K562 (cell line): ENCODE measurements around the gene NAXD. TPM values are rescaled to one million over a fixed set of nuclear protein-coding genes. Genes with fewer than 3 reads are reported as not detected.
A peak's percentile ranks its signal among the peaks of the same experiment; 100 is the strongest.

Experiments used
- ATAC-seq: fragments of 200-7000 bp; cut with Tn5 transposase; 3 replicates; pipeline ENCODE4 v1.9.1; 2020; ENCODE audit warnings: moderate library complexity
- BruUV-seq: library from RNA; stranded (reverse); fragments of 400-500 nt; replicated peaks from 2 replicates; lab custom pipeline; 2021; lab: Mats Ljungman, UMichigan
- CTCF ChIA-PET: fragments of 300-600 bp; formaldehyde crosslinking; extraction: SDS; loops from one replicate; lab custom pipeline; 2021; ENCODE audit warnings: low intra/inter-chr PET ratio; lab: Yijun Ruan, JAX
- POLR2A ChIA-PET: fragments of 300-600, 350-650 bp; sonication (Branson Sonifier 250); formaldehyde crosslinking; extraction: SDS; loops from one replicate; lab custom pipeline; 2021; ENCODE audit warnings: antibody characterized with exemption, inconsistent platforms; lab: Yijun Ruan, JAX
- DNase-seq, 4 experiments: peaks; one replicate each; pipeline versions ENCODE4 v3.0.0 to v3.0.0-alpha.2; 2011 to 2018; ENCODE audit warnings: low spot score in 3 of 4, mixed read lengths in 3 of 4; ENCODE audit errors: extremely low read depth in 1 of 4
- FAIRE-seq: peaks from 2 replicates; lab custom pipeline; 2011; peaks lifted over from hg19 to GRCh38; lab: Jason Lieb, UNC
- H2AFZ ChIP-seq: 2 replicates; pipeline ENCODE4 v1.6.0; 2011; ENCODE audit warnings: low read depth, low read length, control low read depth, inconsistent platforms
- H3K27ac ChIP-seq: fragments of 200-600 bp; 3 replicates; pipeline ENCODE4 v1.8.0; 2011; ENCODE audit warnings: low read depth, mild to moderate bottlenecking, control low read depth, inconsistent platforms, low read length, moderate library complexity, mixed read lengths; ENCODE audit errors: extremely low read depth
- H3K27me3 ChIP-seq, 2 experiments: fragments of 300-600 bp in 1 of 2; 2 replicates in 1 of 2; 3 replicates in 1 of 2; pipeline versions ENCODE4 v1.6.0 to v1.8.0; 2011; ENCODE audit warnings: inconsistent platforms in 2 of 2, low read length in 2 of 2, mild to moderate bottlenecking in 1 of 2, mixed read lengths in 1 of 2, moderate library complexity in 1 of 2; ENCODE audit not compliant: control insufficient read depth in 2 of 2, insufficient read depth in 2 of 2
- H3K36me3 ChIP-seq: fragments of 300-600 bp; 3 replicates; pipeline ENCODE4 v1.8.0; 2011; ENCODE audit warnings: mild to moderate bottlenecking, low read length, inconsistent platforms; ENCODE audit not compliant: control insufficient read depth, insufficient read depth
- H3K4me1 ChIP-seq, 2 experiments: fragments of 200-600 bp in 1 of 2; replicated peaks in 1 of 2; 2 replicates in 1 of 2; 3 replicates in 1 of 2; pipeline versions ENCODE4 v1.5.1 to v1.8.0; 2011; ENCODE audit warnings: inconsistent platforms in 2 of 2, low read length in 2 of 2, mild to moderate bottlenecking in 1 of 2, mixed read lengths in 1 of 2, moderate library complexity in 1 of 2; ENCODE audit not compliant: control insufficient read depth in 2 of 2, insufficient read depth in 2 of 2
- H3K4me2 ChIP-seq: 2 replicates; pipeline ENCODE4 v1.6.1; 2011; ENCODE audit warnings: low read length, control low read depth, inconsistent platforms, mixed read lengths; ENCODE audit not compliant: insufficient read depth
- H3K4me3 ChIP-seq: fragments of 200-600 bp; sonication (generic), shearing (Covaris generic); 2 replicates; pipeline ENCODE4 v1.5.1; 2016; ENCODE audit warnings: control low read depth, inconsistent platforms
- H3K79me2 ChIP-seq: fragments of 200-600 bp; 3 replicates; pipeline ENCODE4 v1.8.0; 2011; ENCODE audit warnings: low read length, inconsistent platforms; ENCODE audit not compliant: control insufficient read depth, insufficient read depth
- H3K9ac ChIP-seq, 2 experiments: 2 replicates each; pipeline versions ENCODE4 v1.6.0 to v1.6.1; 2011; ENCODE audit warnings: low read depth in 2 of 2, low read length in 2 of 2, control low read depth in 1 of 2, inconsistent platforms in 1 of 2, mild to moderate bottlenecking in 1 of 2, mixed read lengths in 1 of 2; ENCODE audit not compliant: insufficient read depth in 1 of 2
- H3K9me1 ChIP-seq: one replicate; pipeline ENCODE4 v1.6.0; 2011; ENCODE audit warnings: inconsistent platforms, mild to moderate bottlenecking, low read length, moderate library complexity; ENCODE audit not compliant: control insufficient read depth, insufficient read depth
- H3K9me3 ChIP-seq: replicated peaks from 2 replicates; pipeline ENCODE4 v1.5.1; 2011; ENCODE audit warnings: low read depth, low read length, inconsistent platforms; ENCODE audit not compliant: control insufficient read depth, insufficient read depth
- H4K20me1 ChIP-seq: replicated peaks from 2 replicates; pipeline ENCODE4 v1.6.1; 2011; ENCODE audit warnings: low read length, inconsistent platforms, mixed read lengths; ENCODE audit not compliant: control insufficient read depth, insufficient read depth
- E4F1 ChIP-seq: fragments of 250-450 bp; sonication (Bioruptor Pico); IDR thresholded peaks from 2 replicates; pipeline ENCODE4 v1.5.0; 2021; ENCODE audit warnings: mild to moderate bottlenecking, borderline replicate concordance
- MYNN ChIP-seq, 2 experiments: sonication (generic); formaldehyde crosslinking in 1 of 2; IDR thresholded peaks; 2 replicates each; pipeline versions ENCODE4 v1.5.0 to v1.6.1; 2016 to 2020; ENCODE audit warnings: antibody characterized with exemption in 1 of 2, missing genetic modification reagents in 1 of 2
- POLR2A ChIP-seq: fragments of 450-650 bp; conservative IDR thresholded peaks from 2 replicates; pipeline ENCODE4 v1.6.1; 2016
- POLR2G ChIP-seq: fragments of 200-400 bp; formaldehyde crosslinking; IDR thresholded peaks from 2 replicates; pipeline ENCODE4 v1.6.1; 2017; ENCODE audit warnings: low read depth, mild to moderate bottlenecking, antibody characterized with exemption, low read length, moderate library complexity
- SUPT5H ChIP-seq: fragments of 450-650 bp; IDR thresholded peaks from 2 replicates; pipeline ENCODE4 v1.6.1; 2016
- UBTF ChIP-seq, 2 experiments: IDR thresholded peaks; 2 replicates each; pipeline ENCODE4 v1.6.1; 2012; ENCODE audit warnings: improper control_type of control experiment in 2 of 2, low read depth in 2 of 2, low read length in 2 of 2, borderline replicate concordance in 1 of 2
- ZNF778 ChIP-seq: fragments of 450-650 bp; formaldehyde crosslinking; IDR thresholded peaks from 2 replicates; pipeline ENCODE4 v1.4.0; 2020; ENCODE audit warnings: mild to moderate bottlenecking, moderate library complexity
- WGBS: fragments of 100-300 bp; shearing (Covaris generic); methylation state at CpG from one replicate; pipeline ENCODE4 v1.1.6; 2016; ENCODE audit warnings: low coverage, mixed read lengths; ENCODE audit not compliant: insufficient coverage; ENCODE audit errors: missing lambda C conversion rate; 5-methylcytosine and 5-hydroxymethylcytosine counted together
- in situ Hi-C: fragments of 300-500 bp; cut with MboI; formaldehyde crosslinking; loops from 4 replicates; pipeline ENCODE4 v1.15.0; 2018; ENCODE audit warnings: inconsistent platforms, mixed read lengths
- intact Hi-C: fragments of 100-400 bp; cut with micrococcal nuclease; formaldehyde crosslinking; loops from 2 replicates; pipeline ENCODE4 v1.14.2; 2022
- polyA plus RNA-seq, 8 experiments: library from polyadenylated mRNA; depleted of rRNA in 4 of 8; stranded (reverse) in 5 of 8; unstranded in 3 of 8; fragments of >200 nt; fragmentation: Nextera tagmentation in 2 of 8; fragmentation: Illumina TruSeq in 1 of 8; extraction: Ambion mirVana in 2 of 8; extraction: Trizol in 1 of 8; gene quantifications; 2 replicates each; pipeline versions ENCODE4 v1.2.1 to v1.2.3, GENCODE V29; 2011 to 2014; ENCODE audit warnings: inconsistent platforms in 1 of 8, missing spikeins in 1 of 8
- total RNA-seq, 7 experiments: library from RNA; depleted of rRNA in 6 of 7; stranded (reverse); fragments of >200 nt in 6 of 7; fragmentation: Illumina TruSeq in 2 of 7; extraction: Trizol in 2 of 7; gene quantifications; 2 replicates each; pipeline versions ENCODE4 v1.2.1 to v1.2.3, GENCODE V29; 2011 to 2021; ENCODE audit warnings: low replicate concordance in 1 of 7

Gene NAXD
- total and polyA plus RNA-seq, 9 of the 15 experiments (the other 6 are each of a cell fraction or from before 2014, with no cell fraction given), result 0.59 to 20.6 (median 13.0) TPM

GRCh38 chr13:110640591-110641029 is 25.3 kb downstream of the NAXD start:
- BruUV-seq, result no TSS peak

More at GRCh38 chr13:110640591-110641029, 25.3 kb downstream of the NAXD start:
- H3K9me3 ChIP-seq, result no peaks in the 10 kb centered on the region
- no peak overlapping the region for H3K4me3 ChIP-seq
- FAIRE-seq, result no peak
- peaks cover 85% of the 10 kb centered on the region for H3K36me3 ChIP-seq
- POLR2A ChIA-PET, result interaction anchor here (0.7 to 1.2 kb wide), 2 partner anchors 11 to 72 kb away, joined by 3 read pairs; no protein-coding TSS in a partner anchor
- CTCF ChIA-PET, result no interaction called here
- intact Hi-C loops, result no loop called here
- no peak overlapping the region for H3K4me2 ChIP-seq
- 93% methylated on average over 3 of the region's 13 CpGs for WGBS
- in situ Hi-C loops, result no loop called here
- H3K27me3 ChIP-seq, result no peaks in the 10 kb centered on the region
- no peaks in the 10 kb centered on the region for H4K20me1 ChIP-seq
- H3K79me2 ChIP-seq, result no peaks in the 10 kb centered on the region
- TF ChIP-seq E4F1 (CRISPR knock-in tag) (no peak), ZNF778 (CRISPR knock-in tag) (no peak), UBTF (IDR thresholded peaks at IDR 0.05; ENCODE audit: borderline replicate concordance in 1 of 2, low read depth in 2 of 2, low read length in 2 of 2) (no peak), POLR2A (0 out of 2 replicates have a peak, but pooled peaks have one; percentile 40), SUPT5H (0 out of 2 replicates have a peak, but pooled peaks have one; percentile 35), POLR2G (peak; percentile 63; the same call in 1 of the 2 replicates), MYNN (IDR thresholded peaks at IDR 0.05) (0 out of 2 replicates have a peak, but pooled peaks have one; percentile 10), MYNN (CRISPR knock-in tag; IDR thresholded peaks at IDR 0.05) (no peak)
- ATAC-seq, result no peak
- no peak for DNase-seq
- H3K9me1 ChIP-seq, result no peaks in the 10 kb centered on the region
- peak overlapping the region in 1 of 2 experiments; percentile 52; a peak in 1 of 4 replicates for H3K9ac ChIP-seq
- H2AFZ ChIP-seq, result no peak overlapping the region
- no peak overlapping the region for H3K27ac ChIP-seq
- peaks cover 0 to 10% of the 10 kb centered on the region in 2 experiments; a peak in 2 of 5 replicates for H3K4me1 ChIP-seq
